B cell (primary cell): ENCODE results near the gene RBM23. TPM values are rescaled to one million over a fixed set of nuclear protein-coding genes. Genes with fewer than 3 reads are reported as not detected.

Source experiments
- ATAC-seq: fragments of 200-7000 bp; cut with Tn5 transposase; one replicate; pipeline ENCODE4 v1.10.0; 2021; ENCODE audit warnings: low read depth, mild to moderate bottlenecking, moderate number of reproducible peaks, moderate library complexity
- CTCF ChIA-PET: fragments of 350-600 bp; sonication (Branson Sonifier 250); formaldehyde crosslinking; loops from one replicate; lab custom pipeline; 2021; ENCODE audit warnings: antibody characterized with exemption, inconsistent platforms; lab: Charles Lee
- POLR2A ChIA-PET: fragments of 350-600 bp; sonication (Branson Sonifier 250); formaldehyde crosslinking; loops from one replicate; lab custom pipeline; 2021; ENCODE audit warnings: antibody characterized with exemption; lab: Charles Lee
- DNase-seq: peaks from one replicate; pipeline ENCODE4 v3.0.0; 2013
- H2AFZ ChIP-seq: 2 replicates; pipeline ENCODE4 v1.6.1; 2012; ENCODE audit warnings: mild to moderate bottlenecking, low read depth, low read length; ENCODE audit not compliant: insufficient read depth, poor library complexity, severe bottlenecking
- H3K27ac ChIP-seq, 2 donors: 1 replicate in 1 of 2; 2 replicates in 1 of 2; pipeline ENCODE4 v1.5.1; 2012 to 2013; ENCODE audit warnings: low read length in 2 of 2, mild to moderate bottlenecking in 2 of 2, moderate library complexity in 1 of 2
- H3K27me3 ChIP-seq, 4 experiments: fragments of 200-600 bp in 1 of 4; sonication (generic) in 1 of 4; replicated peaks in 1 of 4; 1 replicate in 2 of 4; 2 replicates in 2 of 4; pipeline versions ENCODE4 v1.6.1 to v1.7.0; 2013 to 2016; ENCODE audit warnings: low read length in 3 of 4, mild to moderate bottlenecking in 2 of 4, mixed read lengths in 1 of 4, moderate library complexity in 1 of 4; ENCODE audit not compliant: insufficient read depth in 4 of 4, control insufficient read depth in 3 of 4; ENCODE audit errors: control extremely low read depth in 1 of 4
- H3K36me3 ChIP-seq, 2 experiments: replicated peaks in 1 of 2; 1 replicate in 1 of 2; 2 replicates in 1 of 2; pipeline versions ENCODE4 v1.6.1 to v1.7.1; 2013; ENCODE audit warnings: low read length in 1 of 2; ENCODE audit not compliant: insufficient read depth in 2 of 2, control insufficient read depth in 1 of 2; ENCODE audit errors: control extremely low read depth in 1 of 2, extremely low read depth in 1 of 2
- H3K4me1 ChIP-seq, 2 donors: fragments of 200-600 bp in 1 of 2; sonication (generic) in 1 of 2; 1 replicate in 1 of 2; 2 replicates in 1 of 2; pipeline versions ENCODE4 v1.5.1 to v1.6.1; 2013 to 2017; ENCODE audit warnings: low read length in 2 of 2; ENCODE audit not compliant: control insufficient read depth in 2 of 2, insufficient read depth in 2 of 2
- H3K4me2 ChIP-seq: replicated peaks from 2 replicates; pipeline ENCODE3; 2012; ENCODE audit warnings: mild to moderate bottlenecking, low read depth, low read length; ENCODE audit not compliant: poor library complexity, severe bottlenecking
- H3K4me3 ChIP-seq, 5 experiments: fragments of 200-600 bp in 1 of 5; sonication (generic) in 1 of 5; 1 replicate in 3 of 5; 2 replicates in 2 of 5; pipeline versions ENCODE4 v1.5.1 to v1.7.0; 2011 to 2016; ENCODE audit warnings: low read length in 4 of 5, mild to moderate bottlenecking in 4 of 5, low read depth in 2 of 5, control low read depth in 1 of 5, moderate library complexity in 1 of 5; ENCODE audit not compliant: insufficient read depth in 1 of 5; ENCODE audit errors: control extremely low read depth in 1 of 5, extremely low read depth in 1 of 5
- H3K79me2 ChIP-seq: fragments of 200-600 bp; sonication (generic); one replicate; pipeline ENCODE4 v1.6.0; 2016; ENCODE audit warnings: low read length; ENCODE audit not compliant: control insufficient read depth, insufficient read depth
- H3K9ac ChIP-seq: fragments of 200-600 bp; sonication (generic); 2 replicates; pipeline ENCODE4 v1.6.1; 2017; ENCODE audit warnings: mild to moderate bottlenecking, low read length, moderate library complexity
- H3K9me3 ChIP-seq, 3 donors: one replicate each; pipeline versions ENCODE4 v1.6.1 to v1.7.1; 2013; ENCODE audit warnings: low read length in 2 of 3; ENCODE audit not compliant: control insufficient read depth in 2 of 3, insufficient read depth in 1 of 3; ENCODE audit errors: control extremely low read depth in 1 of 3
- H4K20me1 ChIP-seq: 2 replicates; pipeline ENCODE4 v1.6.0; 2012; ENCODE audit warnings: mild to moderate bottlenecking, low read length; ENCODE audit not compliant: insufficient read depth, control insufficient read depth, poor library complexity, severe bottlenecking
- H3K27ac Mint-ChIP-seq: one replicate; pipeline ENCODE4 v1.8.0; 2021; ENCODE audit warnings: mixed read lengths
- H3K27me3 Mint-ChIP-seq: one replicate; pipeline ENCODE4 v1.8.0; 2021; ENCODE audit warnings: mixed read lengths
- H3K4me1 Mint-ChIP-seq: one replicate; pipeline ENCODE4 v1.8.0; 2021; ENCODE audit warnings: mixed read lengths
- H3K4me3 Mint-ChIP-seq: one replicate; pipeline ENCODE4 v1.8.0; 2021; ENCODE audit warnings: mixed read lengths
- H3K9me3 Mint-ChIP-seq: one replicate; pipeline ENCODE4 v1.8.0; 2022; ENCODE audit warnings: mixed read lengths; ENCODE audit not compliant: insufficient read depth
- EZH2 ChIP-seq: IDR thresholded peaks from 2 replicates; pipeline ENCODE4 v1.6.1; 2012; ENCODE audit warnings: borderline replicate concordance, low read depth, mild to moderate bottlenecking, moderate library complexity, low read length; ENCODE audit not compliant: insufficient read depth, poor library complexity, severe bottlenecking
- WGBS: methylation state at CpG from one replicate; pipeline ENCODE4 v1.1.5; 2013; ENCODE audit warnings: missing lambda C conversion rate; ENCODE audit not compliant: insufficient coverage; 5-methylcytosine and 5-hydroxymethylcytosine counted together
- intact Hi-C: fragments of 100-400 bp; cut with micrococcal nuclease; formaldehyde crosslinking; loops from one replicate; pipeline ENCODE4 v1.10.0; 2022
- polyA plus RNA-seq: library from polyadenylated mRNA; depleted of rRNA; stranded (reverse); fragments of >200 nt; gene quantifications from 2 replicates; pipeline ENCODE4 v1.2.3, GENCODE V29; 2012
- total RNA-seq, 2 donors: library from RNA; stranded (reverse); fragments of 120-200 nt in 1 of 2; gene quantifications; 1 replicate in 1 of 2; 2 replicates in 1 of 2; pipeline versions ENCODE4 v1.2.3 to v1.2.4, GENCODE V29; 2013 to 2022
- TF ChIP-seq, protein P1 (sequence below): fragments of 200-600 bp; IDR thresholded peaks from one replicate; pipeline ENCODE4 v1.8.0; 2022; ENCODE audit warnings: antibody characterized with exemption, mild to moderate bottlenecking

Gene RBM23
- total and polyA plus RNA-seq, 2 donors (not counting 1 experiment from before 2014, with no cell fraction given) = 60.7 to 165 TPM

- H2AFZ ChIP-seq = no peak overlapping the region
- DNase-seq (no peak), ATAC-seq (no peak)
- peaks cover 0 to 6% (median 2%) of the 10 kb centered on the region in 3 donors for H3K9me3 ChIP-seq
- peaks cover 8% of the 10 kb centered on the region for H3K4me1 Mint-ChIP-seq
- ChIA-PET POLR2A (no interaction called here), CTCF (interaction anchor here (1.0 to 12.0 kb wide), 8 partner anchors 10 to 471 kb away, joined by 3 to 207 read pairs (median 32); partner anchors contain the start of gene OXA1L)
- H3K27me3 ChIP-seq = peaks cover 0 to 2% (median 0%) of the 10 kb centered on the region in 4 experiments
- no peak overlapping the region for H3K9ac ChIP-seq
- no peak overlapping the region for H3K4me3 Mint-ChIP-seq
- no peak overlapping the region for H3K4me3 ChIP-seq
- H3K27me3 Mint-ChIP-seq = no peaks in the 10 kb centered on the region
- TF ChIP-seq, protein P1, sequence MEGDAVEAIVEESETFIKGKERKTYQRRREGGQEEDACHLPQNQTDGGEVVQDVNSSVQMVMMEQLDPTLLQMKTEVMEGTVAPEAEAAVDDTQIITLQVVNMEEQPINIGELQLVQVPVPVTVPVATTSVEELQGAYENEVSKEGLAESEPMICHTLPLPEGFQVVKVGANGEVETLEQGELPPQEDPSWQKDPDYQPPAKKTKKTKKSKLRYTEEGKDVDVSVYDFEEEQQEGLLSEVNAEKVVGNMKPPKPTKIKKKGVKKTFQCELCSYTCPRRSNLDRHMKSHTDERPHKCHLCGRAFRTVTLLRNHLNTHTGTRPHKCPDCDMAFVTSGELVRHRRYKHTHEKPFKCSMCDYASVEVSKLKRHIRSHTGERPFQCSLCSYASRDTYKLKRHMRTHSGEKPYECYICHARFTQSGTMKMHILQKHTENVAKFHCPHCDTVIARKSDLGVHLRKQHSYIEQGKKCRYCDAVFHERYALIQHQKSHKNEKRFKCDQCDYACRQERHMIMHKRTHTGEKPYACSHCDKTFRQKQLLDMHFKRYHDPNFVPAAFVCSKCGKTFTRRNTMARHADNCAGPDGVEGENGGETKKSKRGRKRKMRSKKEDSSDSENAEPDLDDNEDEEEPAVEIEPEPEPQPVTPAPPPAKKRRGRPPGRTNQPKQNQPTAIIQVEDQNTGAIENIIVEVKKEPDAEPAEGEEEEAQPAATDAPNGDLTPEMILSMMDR = no peak
- TF ChIP-seq EZH2 = no peak
- H3K4me1 ChIP-seq = peaks cover 0 to 8% of the 10 kb centered on the region in 2 donors
- no peaks in the 10 kb centered on the region for H3K9me3 Mint-ChIP-seq
- no peaks in the 10 kb centered on the region for H4K20me1 ChIP-seq
- intact Hi-C loops = loop anchor here (10.0 kb wide), 1 partner anchor 542 kb away; no protein-coding TSS in a partner anchor
- no peak overlapping the region for H3K4me2 ChIP-seq
- WGBS = 98% methylated on average over 3 of the region's 5 CpGs
- H3K27ac ChIP-seq = no peak overlapping the region
- H3K36me3 ChIP-seq = no peaks in the 10 kb centered on the region
- H3K79me2 ChIP-seq = no peaks in the 10 kb centered on the region
- H3K27ac Mint-ChIP-seq = no peak overlapping the region
These were observed 62.5 kb downstream of the RBM23 start for GRCh38 chr14:22856428-22856827.

- no peak for TF ChIP-seq EZH2
- TF ChIP-seq, protein P1 = no peak
- Mint-ChIP-seq H3K4me3 (no peak overlapping the region), H3K27ac (no peak overlapping the region), H3K27me3 (no peaks in the 10 kb centered on the region), H3K4me1 (peaks cover 8% of the 10 kb centered on the region), H3K9me3 (no peaks in the 10 kb centered on the region)
- Histone ChIP-seq H3K4me2 (no peak overlapping the region), H3K9ac (no peak overlapping the region), H3K4me3 (no peak overlapping the region), H3K27ac (no peak overlapping the region), H3K36me3 (no peaks in the 10 kb centered on the region), H3K79me2 (no peaks in the 10 kb centered on the region), H3K4me1 (peaks cover 0 to 8% of the 10 kb centered on the region in 2 donors), H3K27me3 (no peaks in the 10 kb centered on the region), H4K20me1 (no peaks in the 10 kb centered on the region), H3K9me3 (peaks cover 0 to 6% (median 2%) of the 10 kb centered on the region in 3 donors), H2AFZ (no peak overlapping the region)
- ChIA-PET POLR2A (interaction anchor here (0.6 to 0.7 kb wide), 2 partner anchors 204 to 285 kb away, joined by 4 to 6 read pairs; no protein-coding TSS in a partner anchor), CTCF (interaction anchor here (0.6 to 12.0 kb wide), 32 partner anchors 10 to 480 kb away, joined by 3 to 207 read pairs (median 10); partner anchors contain the start of genes ABHD4, AJUBA, DAD1 and LRP10)
- DNase-seq (no peak), ATAC-seq (no peak)
- WGBS = 92% methylated on average over 6 of the region's 8 CpGs
- intact Hi-C loops = loop anchor here (5.0 to 10.0 kb wide), 2 partner anchors 258 to 540 kb away; partner anchors contain the start of gene ABHD4
These were observed 63.8 kb downstream of the RBM23 start for GRCh38 chr14:22854963-22855724.
